Activated T-cell treated with anti-CD3 and anti-CD28 coated beads, Interleukin-2, amount 50 U/mL, for 72 hours (primary cell): ENCODE measurements around the gene NPAS3. TPM values are rescaled to one million over a fixed set of nuclear protein-coding genes. Genes with fewer than 3 reads are reported as not detected.
"Not testable (repeated sequence)": the region's sequence is repeated elsewhere in the genome, so short reads cannot be mapped to it uniquely, and the experiment has no call there.

Experiments
- ATAC-seq, 2 donors: fragments of 150-1000 bp; cut with Tn5 transposase; replicated peaks in 1 of 2; 2 replicates each; pipeline ENCODE4 v1.10.0; 2021; ENCODE audit warnings: moderate library complexity in 2 of 2, mild to moderate bottlenecking in 1 of 2
- DNase-seq, 2 donors: peaks; one replicate each; pipeline ENCODE4 v3.0.0; 2021 to 2022; ENCODE audit warnings: mixed read lengths in 1 of 2
- H3K27ac Mint-ChIP-seq: one replicate; pipeline ENCODE4 v1.8.0; 2022; ENCODE audit warnings: mild to moderate bottlenecking, moderate library complexity, mixed read lengths
- H3K27me3 Mint-ChIP-seq: one replicate; pipeline ENCODE4 v1.8.0; 2022; ENCODE audit warnings: low read depth, mixed read lengths
- H3K36me3 Mint-ChIP-seq, 2 donors: one replicate each; pipeline ENCODE4 v1.8.0; 2022; ENCODE audit warnings: mixed read lengths in 2 of 2, mild to moderate bottlenecking in 1 of 2; ENCODE audit not compliant: insufficient read depth in 2 of 2
- H3K4me1 Mint-ChIP-seq: one replicate; pipeline ENCODE4 v1.8.0; 2022; ENCODE audit warnings: low read depth, mixed read lengths
- H3K4me3 Mint-ChIP-seq, 2 donors: one replicate each; pipeline ENCODE4 v1.8.0; 2022; ENCODE audit warnings: mild to moderate bottlenecking in 2 of 2, mixed read lengths in 2 of 2, moderate library complexity in 2 of 2
- H3K9me3 Mint-ChIP-seq, 2 donors: one replicate each; pipeline ENCODE4 v1.8.0; 2022; ENCODE audit warnings: mixed read lengths in 2 of 2
- total RNA-seq, 2 donors: library from RNA; stranded (reverse); gene quantifications; one replicate each; pipeline ENCODE4 v1.2.3, GENCODE V29; 2022

NPAS3 gene
- total RNA-seq, 2 donors from 2014 or later: not detected

DNA sequence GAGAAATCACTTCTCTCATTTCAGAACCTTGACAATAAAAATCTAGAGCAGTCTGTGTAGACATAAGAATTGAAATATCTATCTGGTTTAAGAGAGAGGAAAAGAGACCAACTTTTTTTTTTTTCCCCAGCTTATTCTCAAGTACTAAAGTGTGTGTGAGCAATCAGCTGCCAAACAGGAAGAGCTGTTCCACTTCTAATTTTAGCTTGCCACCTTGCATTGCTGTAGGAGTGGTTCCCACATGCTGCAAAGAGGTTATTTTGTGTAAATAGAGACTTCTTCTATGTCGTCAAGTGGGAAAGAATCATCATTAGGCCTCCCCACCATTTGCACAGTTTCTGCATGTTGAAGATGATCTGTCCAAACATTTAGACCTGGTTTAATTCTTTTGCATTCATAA, 142.6 kb downstream of the NPAS3 start:
- Mint-ChIP-seq H3K27ac (no peak overlapping the region), H3K27me3 (no peaks in the 10 kb centered on the region), H3K4me3 (no peak overlapping the region), H3K4me1 (no peaks in the 10 kb centered on the region), H3K36me3 (no peaks in the 10 kb centered on the region), H3K9me3 (peaks cover 0 to 2% of the 10 kb centered on the region in 2 donors)
- no peak for DNase-seq
- no peak for ATAC-seq

- Mint-ChIP-seq H3K36me3 (peaks cover under 1 to 2% of the 10 kb centered on the region in 2 donors), H3K27ac (no peak overlapping the region), H3K27me3 (no peaks in the 10 kb centered on the region), H3K4me1 (no peaks in the 10 kb centered on the region), H3K9me3 (peaks cover 7 to 11% of the 10 kb centered on the region in 2 donors), H3K4me3 (no peak overlapping the region)
- ATAC-seq: no peak
- no peak for DNase-seq
Observed at GRCh38 chr14:33085799-33086198, 147.1 kb downstream of the NPAS3 start.

DNA sequence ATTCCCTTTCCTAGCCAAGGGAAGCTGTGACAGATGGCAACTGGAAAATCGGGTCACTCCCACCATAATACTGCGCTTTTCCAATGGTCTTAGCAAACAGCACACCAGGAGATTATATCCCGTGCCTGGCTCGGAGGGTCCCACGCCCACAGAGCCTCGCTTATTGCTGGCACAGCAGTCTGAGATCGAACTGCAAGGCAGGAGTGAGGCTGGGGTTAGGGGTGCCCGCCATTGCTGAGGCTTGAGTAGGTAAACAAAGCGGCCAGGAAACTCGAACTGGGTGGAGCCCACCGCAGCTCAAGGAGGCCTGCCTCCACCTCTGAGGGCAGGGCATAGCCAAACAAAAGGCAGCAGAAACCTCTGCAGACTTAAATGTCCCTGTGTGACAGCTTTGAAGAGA, 149.6 kb downstream of the NPAS3 start:
- not testable (repeated sequence) for H3K36me3 Mint-ChIP-seq, DNase-seq

GRCh38 chr14:33098016-33098415, 159.3 kb downstream of the NPAS3 start:
- DNase-seq (no peak), ATAC-seq (no peak)
- H3K36me3 Mint-ChIP-seq: no peaks in the 10 kb centered on the region
- H3K9me3 Mint-ChIP-seq: peaks cover 3 to 9% of the 10 kb centered on the region in 2 donors
- H3K4me1 Mint-ChIP-seq: no peaks in the 10 kb centered on the region
- H3K4me3 Mint-ChIP-seq: no peak overlapping the region
- H3K27ac Mint-ChIP-seq: no peak overlapping the region
- no peaks in the 10 kb centered on the region for H3K27me3 Mint-ChIP-seq

More for the DNA sequence above, 149.6 kb downstream of the NPAS3 start:
- peaks cover 10 to 15% of the 10 kb centered on the region in 2 donors for H3K9me3 Mint-ChIP-seq
- not testable (repeated sequence) for H3K27me3 Mint-ChIP-seq, H3K4me1 Mint-ChIP-seq, H3K4me3 Mint-ChIP-seq, H3K27ac Mint-ChIP-seq, ATAC-seq

- Mint-ChIP-seq H3K4me1 (no peaks in the 10 kb centered on the region), H3K27me3 (no peaks in the 10 kb centered on the region), H3K4me3 (no peak overlapping the region)
Observed at GRCh38 chr14:33103489-33103888, 164.8 kb downstream of the NPAS3 start.

GRCh38 chr14:33103966-33104365, 165.3 kb downstream of the NPAS3 start:
- ATAC-seq (no peak), DNase-seq (no peak)
- Mint-ChIP-seq H3K27me3 (no peaks in the 10 kb centered on the region), H3K4me3 (no peak overlapping the region), H3K9me3 (peaks cover 2 to 4% of the 10 kb centered on the region in 2 donors), H3K36me3 (no peaks in the 10 kb centered on the region), H3K27ac (no peak overlapping the region), H3K4me1 (no peaks in the 10 kb centered on the region)

More at GRCh38 chr14:33103489-33103888, 164.8 kb downstream of the NPAS3 start:
- DNase-seq (no peak), ATAC-seq (no peak)
- H3K27ac Mint-ChIP-seq: no peak overlapping the region
- no peaks in the 10 kb centered on the region for H3K36me3 Mint-ChIP-seq
- peaks cover 2 to 4% of the 10 kb centered on the region in 2 donors for H3K9me3 Mint-ChIP-seq

GRCh38 chr14:33110737-33111443, 172.2 kb downstream of the NPAS3 start:
- Mint-ChIP-seq H3K27ac (no peak overlapping the region), H3K27me3 (no peaks in the 10 kb centered on the region), H3K4me1 (no peaks in the 10 kb centered on the region), H3K9me3 (peaks cover 2 to 3% of the 10 kb centered on the region in 2 donors), H3K4me3 (no peak overlapping the region), H3K36me3 (no peaks in the 10 kb centered on the region)
- DNase-seq (no peak), ATAC-seq (no peak)

DNA sequence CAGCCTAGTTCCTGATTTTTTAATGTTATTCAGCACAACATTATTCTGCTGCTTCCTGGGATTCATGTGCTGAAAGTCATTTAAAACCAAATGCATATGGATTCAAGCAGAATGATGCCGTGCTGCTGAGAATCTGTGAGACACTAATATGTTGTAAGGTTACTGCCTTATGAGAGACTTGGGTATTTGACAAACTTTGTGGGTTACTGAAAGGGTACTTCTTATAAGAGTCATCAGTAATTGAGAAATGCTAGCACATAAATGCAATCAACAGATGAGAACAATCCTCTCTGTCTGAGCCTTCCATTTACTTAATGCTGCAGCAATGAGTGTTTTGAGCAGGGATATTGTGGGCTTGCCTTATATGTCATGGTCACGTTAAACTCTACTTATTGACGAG, 175.7 kb downstream of the NPAS3 start:
- DNase-seq (no peak), ATAC-seq (no peak)
- Mint-ChIP-seq H3K4me3 (no peak overlapping the region), H3K27me3 (no peaks in the 10 kb centered on the region), H3K4me1 (no peaks in the 10 kb centered on the region), H3K9me3 (peaks cover 2 to 3% of the 10 kb centered on the region in 2 donors), H3K36me3 (no peaks in the 10 kb centered on the region), H3K27ac (no peak overlapping the region)

DNA sequence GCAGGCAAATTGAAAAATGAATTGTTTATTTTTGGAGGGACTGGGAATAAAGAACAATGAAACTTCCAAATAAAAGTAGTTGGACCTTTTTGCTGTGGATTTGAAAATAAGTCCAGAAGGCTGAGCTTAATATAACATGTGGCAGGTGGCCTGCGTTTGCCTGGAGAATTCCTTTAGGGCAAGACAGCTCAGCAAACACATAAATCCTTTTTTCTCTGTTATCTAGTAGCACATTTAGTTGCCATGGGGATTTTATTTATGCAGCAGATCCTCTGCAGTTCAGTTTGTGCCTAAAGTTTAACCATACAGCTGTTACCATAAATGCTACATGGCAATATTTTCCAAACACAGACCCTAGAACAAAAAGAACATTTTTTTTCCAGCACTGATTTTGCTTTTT, 180.0 kb downstream of the NPAS3 start:
- Mint-ChIP-seq H3K36me3 (no peaks in the 10 kb centered on the region), H3K9me3 (peaks cover 4 to 9% of the 10 kb centered on the region in 2 donors), H3K4me1 (no peaks in the 10 kb centered on the region), H3K27ac (no peak overlapping the region), H3K4me3 (no peak overlapping the region), H3K27me3 (no peaks in the 10 kb centered on the region)
- ATAC-seq (no peak), DNase-seq (no peak)

DNA sequence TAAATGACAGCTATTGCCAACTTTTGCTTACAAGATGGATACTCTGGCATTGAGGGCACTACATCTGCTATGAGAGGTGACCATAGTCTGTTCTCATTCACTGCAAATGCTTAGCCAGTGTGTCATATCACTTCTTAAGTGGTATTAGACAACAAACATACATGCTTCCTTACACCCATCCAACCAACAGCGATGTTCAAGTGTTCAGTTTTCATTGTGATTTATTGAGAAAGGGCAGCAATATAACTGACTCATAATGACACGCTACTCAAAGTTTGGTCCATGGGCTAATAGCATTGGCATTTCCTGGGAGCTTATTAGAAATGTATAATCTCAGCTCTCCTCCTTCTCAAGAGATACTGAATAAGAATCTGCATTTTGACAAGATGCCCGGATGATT, 181.7 kb downstream of the NPAS3 start:
- no peak for DNase-seq
- H3K36me3 Mint-ChIP-seq: no peaks in the 10 kb centered on the region
- peaks cover 2 to 8% of the 10 kb centered on the region in 2 donors for H3K9me3 Mint-ChIP-seq
- no peaks in the 10 kb centered on the region for H3K4me1 Mint-ChIP-seq
- no peaks in the 10 kb centered on the region for H3K27me3 Mint-ChIP-seq
- no peak overlapping the region for H3K4me3 Mint-ChIP-seq
- no peak overlapping the region for H3K27ac Mint-ChIP-seq
- no peak for ATAC-seq

DNA sequence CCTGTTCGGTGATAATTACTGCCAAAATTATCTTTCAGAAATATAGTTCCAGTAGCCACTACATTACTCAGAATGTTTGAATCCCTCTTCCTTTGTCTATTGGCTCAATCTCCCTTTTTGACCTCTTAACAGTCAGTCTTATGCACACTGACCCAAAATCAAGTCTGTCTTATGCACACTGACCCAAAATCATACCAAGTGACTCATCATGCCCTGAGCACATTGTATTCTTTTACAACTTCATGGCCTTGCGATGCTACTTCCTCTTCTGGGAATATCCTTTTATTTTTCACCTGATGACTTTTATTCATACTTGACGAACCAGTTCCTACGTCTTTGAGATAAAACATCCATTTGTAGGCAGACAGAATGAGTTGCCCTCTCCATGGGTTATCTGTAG, 182.3 kb downstream of the NPAS3 start:
- H3K4me1 Mint-ChIP-seq: no peaks in the 10 kb centered on the region
- ATAC-seq: no peak
- H3K9me3 Mint-ChIP-seq: peaks cover 2 to 8% of the 10 kb centered on the region in 2 donors
- H3K36me3 Mint-ChIP-seq: no peaks in the 10 kb centered on the region
- H3K27me3 Mint-ChIP-seq: no peaks in the 10 kb centered on the region
- no peak overlapping the region for H3K27ac Mint-ChIP-seq
- H3K4me3 Mint-ChIP-seq: no peak overlapping the region
- DNase-seq: no peak

DNA sequence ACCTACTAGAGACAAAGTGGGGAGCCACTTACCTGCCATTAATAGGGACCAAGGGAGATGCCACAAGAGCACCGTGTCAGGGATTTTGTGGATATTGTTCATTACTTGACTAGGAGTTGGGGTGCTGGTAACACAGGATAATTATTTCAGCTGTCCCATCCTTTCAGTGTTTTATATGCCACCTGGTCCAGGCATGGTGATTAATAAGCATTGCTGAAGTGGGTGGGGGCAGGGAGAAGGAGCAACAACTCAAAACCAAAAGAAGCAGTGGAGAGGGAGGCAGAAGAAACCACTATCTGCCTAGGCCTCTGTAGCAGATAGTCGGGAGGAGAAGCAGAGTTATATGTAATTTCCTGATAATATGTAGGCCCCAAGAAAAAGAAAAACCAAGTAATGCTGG, 184.6 kb downstream of the NPAS3 start:
- DNase-seq (no peak), ATAC-seq (no peak)
- H3K27ac Mint-ChIP-seq: no peak overlapping the region
- no peak overlapping the region for H3K4me3 Mint-ChIP-seq
- no peaks in the 10 kb centered on the region for H3K36me3 Mint-ChIP-seq
- no peaks in the 10 kb centered on the region for H3K4me1 Mint-ChIP-seq
- H3K27me3 Mint-ChIP-seq: no peaks in the 10 kb centered on the region
- H3K9me3 Mint-ChIP-seq: peaks cover 2 to 8% of the 10 kb centered on the region in 2 donors

DNA sequence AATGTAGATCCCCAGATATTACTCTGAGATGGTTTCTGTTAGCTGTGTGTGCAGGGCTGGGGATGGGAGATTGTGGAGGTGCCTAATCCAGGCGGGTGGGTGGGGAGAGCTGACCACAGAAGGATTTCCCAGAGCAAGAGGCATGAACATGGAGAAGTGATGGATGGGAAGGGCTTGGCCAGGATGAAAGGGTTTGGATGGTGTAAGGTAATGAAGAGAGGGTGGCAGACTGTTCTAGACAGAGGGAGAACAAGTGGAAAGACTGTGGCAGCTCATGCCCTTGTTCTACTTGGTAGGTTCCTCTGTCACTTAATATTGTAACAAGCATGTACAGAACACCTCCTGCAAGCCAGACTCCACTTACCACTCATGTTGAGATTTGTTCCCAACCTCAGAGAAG, 187.8 kb downstream of the NPAS3 start:
- Mint-ChIP-seq H3K27me3 (no peaks in the 10 kb centered on the region), H3K9me3 (peaks cover 2 to 3% of the 10 kb centered on the region in 2 donors), H3K4me1 (no peaks in the 10 kb centered on the region), H3K27ac (no peak overlapping the region), H3K4me3 (no peak overlapping the region), H3K36me3 (no peaks in the 10 kb centered on the region)
- ATAC-seq (no peak), DNase-seq (no peak)

DNA sequence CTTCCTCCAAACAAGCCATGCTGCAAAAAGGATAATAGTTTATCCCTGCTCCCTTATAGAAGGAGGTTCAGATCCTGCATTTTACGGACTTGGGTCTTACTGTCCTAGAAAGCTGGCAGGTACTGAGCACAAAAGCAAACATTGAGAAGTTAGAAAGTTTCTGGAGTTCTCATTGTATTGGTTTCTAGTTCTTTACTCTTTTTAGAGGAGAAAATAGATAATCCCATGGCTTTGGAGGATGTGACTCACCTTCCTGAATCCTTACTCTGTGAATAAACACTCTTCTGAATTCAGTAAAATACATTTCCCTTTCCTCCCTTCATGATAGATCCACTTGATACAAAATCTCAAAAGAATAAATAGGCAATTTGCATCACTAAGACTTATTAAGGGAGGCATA, 188.9 kb downstream of the NPAS3 start:
- H3K4me1 Mint-ChIP-seq: no peaks in the 10 kb centered on the region
- no peaks in the 10 kb centered on the region for H3K27me3 Mint-ChIP-seq
- no peak overlapping the region for H3K27ac Mint-ChIP-seq
- peaks cover 2 to 13% of the 10 kb centered on the region in 2 donors for H3K9me3 Mint-ChIP-seq
- no peak for DNase-seq
- ATAC-seq: no peak
- H3K36me3 Mint-ChIP-seq: no peaks in the 10 kb centered on the region
- H3K4me3 Mint-ChIP-seq: no peak overlapping the region
